BE2C (cell line): Measurements from ENCODE around the gene CDC42.

Experiments used
- DNase-seq: peaks from one replicate; pipeline ENCODE4 v3.0.0-alpha.2; 2020
- H3K27me3 ChIP-seq: fragments of 250-450 bp; sonication (Bioruptor Pico); 2 replicates; pipeline ENCODE4 v1.5.1; 2020; ENCODE audit warnings: mild to moderate bottlenecking
- H3K36me3 ChIP-seq: fragments of 250-450 bp; sonication (Bioruptor Pico); 2 replicates; pipeline ENCODE4 v1.5.1; 2020; ENCODE audit warnings: mild to moderate bottlenecking
- H3K4me1 ChIP-seq: fragments of 250-450 bp; sonication (Bioruptor Pico); 2 replicates; pipeline ENCODE4 v1.5.1; 2020
- H3K4me3 ChIP-seq: 2 replicates; pipeline ENCODE4 v1.5.1; 2011; ENCODE audit warnings: low read depth, low read length
- H3K9me3 ChIP-seq: fragments of 250-450 bp; sonication (Bioruptor Pico); 2 replicates; pipeline ENCODE4 v1.5.1; 2020
- CTCF ChIP-seq: IDR thresholded peaks from 2 replicates; pipeline ENCODE4 v1.5.1; 2012; ENCODE audit warnings: mild to moderate bottlenecking, low read depth, low read length

CDC42 gene

GRCh38 chr1:22096036-22096435, 43.5 kb downstream of the CDC42 start:
- DNase-seq = no peak
- no peak for TF ChIP-seq CTCF
- Histone ChIP-seq H3K4me1 (no peaks in the 10 kb centered on the region), H3K27me3 (no peaks in the 10 kb centered on the region), H3K4me3 (no peak overlapping the region), H3K36me3 (peaks cover 5% of the 10 kb centered on the region), H3K9me3 (no peaks in the 10 kb centered on the region)

- DNase-seq = no peak
- H3K36me3 ChIP-seq = peaks cover 3% of the 10 kb centered on the region
- no peak for TF ChIP-seq CTCF
- H3K4me1 ChIP-seq = no peaks in the 10 kb centered on the region
- no peaks in the 10 kb centered on the region for H3K9me3 ChIP-seq
- H3K4me3 ChIP-seq = no peak overlapping the region
- no peaks in the 10 kb centered on the region for H3K27me3 ChIP-seq
Observed at GRCh38 chr1:22096463-22096862, 44.0 kb downstream of the CDC42 start.

GRCh38 chr1:22098752-22099151, 46.2 kb downstream of the CDC42 start:
- no peak for DNase-seq
- Histone ChIP-seq H3K27me3 (no peaks in the 10 kb centered on the region), H3K36me3 (peaks cover 3% of the 10 kb centered on the region), H3K4me3 (no peak overlapping the region), H3K4me1 (no peaks in the 10 kb centered on the region), H3K9me3 (no peaks in the 10 kb centered on the region)
- TF ChIP-seq CTCF = no peak

GRCh38 chr1:22100168-22100567, 47.7 kb downstream of the CDC42 start:
- peaks cover 3% of the 10 kb centered on the region for H3K36me3 ChIP-seq
- no peaks in the 10 kb centered on the region for H3K4me1 ChIP-seq
- TF ChIP-seq CTCF = no peak
- no peak for DNase-seq
- no peaks in the 10 kb centered on the region for H3K27me3 ChIP-seq
- H3K9me3 ChIP-seq = no peaks in the 10 kb centered on the region
- H3K4me3 ChIP-seq = no peak overlapping the region

- no peaks in the 10 kb centered on the region for H3K27me3 ChIP-seq
- H3K4me3 ChIP-seq = no peak overlapping the region
- H3K36me3 ChIP-seq = peaks cover 3% of the 10 kb centered on the region
- H3K9me3 ChIP-seq = no peaks in the 10 kb centered on the region
- no peaks in the 10 kb centered on the region for H3K4me1 ChIP-seq
- no peak for DNase-seq
- TF ChIP-seq CTCF = no peak
Observed at GRCh38 chr1:22101199-22101598, 48.7 kb downstream of the CDC42 start.

GRCh38 chr1:22101995-22102394, 49.5 kb downstream of the CDC42 start:
- no peaks in the 10 kb centered on the region for H3K27me3 ChIP-seq
- H3K36me3 ChIP-seq = peaks cover 3% of the 10 kb centered on the region; the same call in 1 of the 2 replicates
- no peaks in the 10 kb centered on the region for H3K9me3 ChIP-seq
- no peak for TF ChIP-seq CTCF
- no peak overlapping the region for H3K4me3 ChIP-seq
- DNase-seq = no peak
- no peaks in the 10 kb centered on the region for H3K4me1 ChIP-seq
